ENCODE measurements around the gene UNK.

GRCh38 chr17:75814021-75814395 lies 29.4 kb downstream of the UNK start:
- TF ChIP-seq CTCF (IDR thresholded peaks at IDR 0.05) (no peak), POLR2A (IDR thresholded peaks at IDR 0.05) (no peak)
